Body of pancreas (tissue), 4 donors: ENCODE results near the gene C9orf57.

ENCODE experiments used
- POLR2A ChIP-seq, 3 donors: fragments of 450-650 bp; IDR thresholded peaks; one replicate each; pipeline ENCODE4 v1.6.1; 2016; ENCODE audit warnings: antibody characterized with exemption in 3 of 3, mild to moderate bottlenecking in 2 of 3
- TF ChIP-seq, protein P1 (sequence below), 7 experiments: fragments of 450-650 bp in 4 of 7; fragments of 200-600 bp in 3 of 7; sonication (generic) in 3 of 7; IDR thresholded peaks; one replicate each; pipeline ENCODE4 v1.5.1; 2016 to 2019; ENCODE audit warnings: antibody characterized with exemption in 7 of 7

DNA sequence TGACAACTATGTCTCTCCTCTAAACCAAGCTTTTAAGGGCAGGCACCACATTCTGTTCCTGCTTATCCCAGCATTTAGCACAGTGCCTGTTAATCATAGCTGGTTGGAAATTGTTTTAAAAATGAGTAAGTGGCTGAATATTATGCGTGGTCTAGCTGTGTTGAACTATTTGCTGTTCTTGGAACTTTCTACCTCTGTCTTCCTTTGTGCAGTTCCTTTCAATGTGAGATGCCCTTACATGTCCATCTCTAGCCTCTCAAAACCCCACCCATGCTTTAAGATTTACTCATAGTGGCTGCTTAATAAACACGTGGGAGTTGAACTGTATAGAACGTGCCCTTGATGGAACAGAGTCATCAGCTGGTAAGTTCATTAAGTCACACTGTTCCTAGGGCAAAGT is 34.5 kb downstream of the C9orf57 start:
- TF ChIP-seq, protein P1, sequence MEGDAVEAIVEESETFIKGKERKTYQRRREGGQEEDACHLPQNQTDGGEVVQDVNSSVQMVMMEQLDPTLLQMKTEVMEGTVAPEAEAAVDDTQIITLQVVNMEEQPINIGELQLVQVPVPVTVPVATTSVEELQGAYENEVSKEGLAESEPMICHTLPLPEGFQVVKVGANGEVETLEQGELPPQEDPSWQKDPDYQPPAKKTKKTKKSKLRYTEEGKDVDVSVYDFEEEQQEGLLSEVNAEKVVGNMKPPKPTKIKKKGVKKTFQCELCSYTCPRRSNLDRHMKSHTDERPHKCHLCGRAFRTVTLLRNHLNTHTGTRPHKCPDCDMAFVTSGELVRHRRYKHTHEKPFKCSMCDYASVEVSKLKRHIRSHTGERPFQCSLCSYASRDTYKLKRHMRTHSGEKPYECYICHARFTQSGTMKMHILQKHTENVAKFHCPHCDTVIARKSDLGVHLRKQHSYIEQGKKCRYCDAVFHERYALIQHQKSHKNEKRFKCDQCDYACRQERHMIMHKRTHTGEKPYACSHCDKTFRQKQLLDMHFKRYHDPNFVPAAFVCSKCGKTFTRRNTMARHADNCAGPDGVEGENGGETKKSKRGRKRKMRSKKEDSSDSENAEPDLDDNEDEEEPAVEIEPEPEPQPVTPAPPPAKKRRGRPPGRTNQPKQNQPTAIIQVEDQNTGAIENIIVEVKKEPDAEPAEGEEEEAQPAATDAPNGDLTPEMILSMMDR (IDR thresholded peaks at IDR 0.05) = no peak
- TF ChIP-seq POLR2A (IDR thresholded peaks at IDR 0.05) = no peak
